B cell (primary cell): ENCODE measurements around the gene ZNF831.

Experiments
- CTCF ChIP-seq: fragments of 200-600 bp; IDR thresholded peaks from one replicate; pipeline ENCODE4 v1.8.0; 2022; ENCODE audit warnings: antibody characterized with exemption, mild to moderate bottlenecking
- EZH2 ChIP-seq: IDR thresholded peaks from 2 replicates; pipeline ENCODE4 v1.6.1; 2012; ENCODE audit warnings: borderline replicate concordance, low read depth, mild to moderate bottlenecking, moderate library complexity, low read length; ENCODE audit not compliant: insufficient read depth, poor library complexity, severe bottlenecking

- TF ChIP-seq CTCF (no peak), EZH2 (no peak)
Observed at GRCh38 chr20:59250293-59250692, 86.7 kb downstream of the ZNF831 start.
